ENCODE measurements around the gene CHPF.

Gene CHPF

DNA sequence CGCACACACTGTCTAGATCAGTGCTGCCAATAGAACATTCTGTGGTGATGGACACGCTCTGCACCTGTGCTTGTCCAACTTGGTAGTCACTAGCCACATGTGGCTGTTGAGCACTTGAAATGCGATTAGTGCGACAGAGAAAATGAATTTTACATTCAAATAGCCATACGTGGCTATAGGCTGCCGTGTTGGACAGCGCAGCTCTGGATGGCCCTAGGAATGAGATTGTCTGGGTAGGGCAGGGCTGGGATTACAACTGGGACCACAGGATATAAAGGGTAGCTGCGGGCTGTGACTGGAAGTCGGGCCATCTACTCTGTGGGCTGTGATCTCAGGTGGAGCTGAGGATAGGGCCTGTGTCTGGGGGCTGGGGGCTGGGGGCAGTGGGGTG is 24.1 kb downstream of the CHPF start:
- TF ChIP-seq, protein P1, sequence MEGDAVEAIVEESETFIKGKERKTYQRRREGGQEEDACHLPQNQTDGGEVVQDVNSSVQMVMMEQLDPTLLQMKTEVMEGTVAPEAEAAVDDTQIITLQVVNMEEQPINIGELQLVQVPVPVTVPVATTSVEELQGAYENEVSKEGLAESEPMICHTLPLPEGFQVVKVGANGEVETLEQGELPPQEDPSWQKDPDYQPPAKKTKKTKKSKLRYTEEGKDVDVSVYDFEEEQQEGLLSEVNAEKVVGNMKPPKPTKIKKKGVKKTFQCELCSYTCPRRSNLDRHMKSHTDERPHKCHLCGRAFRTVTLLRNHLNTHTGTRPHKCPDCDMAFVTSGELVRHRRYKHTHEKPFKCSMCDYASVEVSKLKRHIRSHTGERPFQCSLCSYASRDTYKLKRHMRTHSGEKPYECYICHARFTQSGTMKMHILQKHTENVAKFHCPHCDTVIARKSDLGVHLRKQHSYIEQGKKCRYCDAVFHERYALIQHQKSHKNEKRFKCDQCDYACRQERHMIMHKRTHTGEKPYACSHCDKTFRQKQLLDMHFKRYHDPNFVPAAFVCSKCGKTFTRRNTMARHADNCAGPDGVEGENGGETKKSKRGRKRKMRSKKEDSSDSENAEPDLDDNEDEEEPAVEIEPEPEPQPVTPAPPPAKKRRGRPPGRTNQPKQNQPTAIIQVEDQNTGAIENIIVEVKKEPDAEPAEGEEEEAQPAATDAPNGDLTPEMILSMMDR (IDR thresholded peaks at IDR 0.05; ENCODE audit: low read depth, low read length): no peak
- no peak for DNase-seq (ENCODE audit: low read depth in 2 of 2)
- no peak overlapping the region for H3K4me3 ChIP-seq (replicated peaks in 1 of 2; ENCODE audit: low read depth in 2 of 2, low read length in 2 of 2)

DNA sequence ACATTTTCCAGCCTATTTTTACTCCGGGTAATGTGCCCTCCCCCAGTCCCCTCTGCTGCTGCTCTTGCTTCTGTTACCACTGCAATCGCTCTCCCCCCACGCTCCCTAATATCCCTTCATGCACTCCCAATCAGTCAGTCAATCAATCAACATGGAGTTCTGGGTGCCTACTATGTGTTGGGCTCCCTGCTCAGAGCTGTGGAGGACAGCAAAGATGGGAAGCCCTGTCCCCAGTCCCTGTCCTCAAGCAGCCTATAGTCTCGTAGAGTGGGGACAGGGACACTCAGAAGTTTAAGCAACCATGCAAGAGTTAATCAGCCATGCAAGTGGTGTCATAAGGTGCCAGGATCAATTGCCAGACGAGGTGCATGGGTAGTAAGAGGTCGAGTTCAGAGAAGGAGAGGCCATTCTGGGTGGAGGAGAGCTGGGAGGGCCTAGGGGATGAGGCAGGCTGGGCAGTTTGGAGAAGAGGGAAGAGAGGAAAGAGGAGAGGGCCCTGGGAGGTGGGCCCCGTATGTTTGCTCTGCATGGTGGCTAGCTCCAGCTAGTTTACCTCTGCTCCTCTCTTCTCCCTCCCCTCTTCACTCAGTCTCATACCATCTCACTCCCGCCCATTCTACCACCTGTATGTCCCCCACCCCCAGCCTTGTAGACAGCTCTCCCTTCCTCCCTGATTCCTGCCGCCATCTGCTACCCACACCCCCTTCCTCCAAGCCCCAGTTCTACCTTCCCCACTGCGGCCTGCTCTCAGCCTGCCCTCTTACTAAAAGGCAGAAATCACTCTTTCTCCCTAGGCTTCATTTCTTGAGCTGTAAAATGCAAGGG is 25.4 kb downstream of the CHPF start:
- DNase-seq (ENCODE audit: low read depth in 2 of 2): no peak
- no peak overlapping the region for H3K4me3 ChIP-seq (replicated peaks in 1 of 2; ENCODE audit: low read depth in 2 of 2, low read length in 2 of 2)
- TF ChIP-seq, protein P1 (IDR thresholded peaks at IDR 0.05; ENCODE audit: low read depth, low read length): no peak

DNA sequence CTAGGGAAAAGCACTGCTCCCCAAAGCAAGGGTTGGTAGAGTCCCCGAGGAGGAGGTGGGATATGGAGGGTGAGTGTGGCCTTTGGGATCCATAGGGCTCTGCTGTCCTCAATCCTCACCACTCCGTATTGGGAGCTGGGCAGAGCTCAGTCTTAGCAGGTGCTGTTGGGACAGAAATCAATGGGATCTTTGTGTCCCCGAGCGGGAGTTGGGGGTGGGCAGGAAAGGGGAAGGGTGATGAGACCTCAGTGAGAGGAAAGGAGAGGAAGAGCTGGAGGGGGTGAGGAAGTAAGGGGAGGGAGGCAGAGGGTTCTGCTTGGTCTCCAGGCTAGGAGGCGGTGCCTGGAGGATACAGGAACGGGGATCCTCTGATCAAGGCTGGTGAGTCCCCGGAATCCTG is 26.7 kb downstream of the CHPF start:
- DNase-seq (ENCODE audit: low read depth in 2 of 2): no peak
- H3K4me3 ChIP-seq (replicated peaks in 1 of 2; ENCODE audit: low read depth in 2 of 2, low read length in 2 of 2): no peak overlapping the region
- TF ChIP-seq, protein P1 (IDR thresholded peaks at IDR 0.05; ENCODE audit: low read depth, low read length): no peak

DNA sequence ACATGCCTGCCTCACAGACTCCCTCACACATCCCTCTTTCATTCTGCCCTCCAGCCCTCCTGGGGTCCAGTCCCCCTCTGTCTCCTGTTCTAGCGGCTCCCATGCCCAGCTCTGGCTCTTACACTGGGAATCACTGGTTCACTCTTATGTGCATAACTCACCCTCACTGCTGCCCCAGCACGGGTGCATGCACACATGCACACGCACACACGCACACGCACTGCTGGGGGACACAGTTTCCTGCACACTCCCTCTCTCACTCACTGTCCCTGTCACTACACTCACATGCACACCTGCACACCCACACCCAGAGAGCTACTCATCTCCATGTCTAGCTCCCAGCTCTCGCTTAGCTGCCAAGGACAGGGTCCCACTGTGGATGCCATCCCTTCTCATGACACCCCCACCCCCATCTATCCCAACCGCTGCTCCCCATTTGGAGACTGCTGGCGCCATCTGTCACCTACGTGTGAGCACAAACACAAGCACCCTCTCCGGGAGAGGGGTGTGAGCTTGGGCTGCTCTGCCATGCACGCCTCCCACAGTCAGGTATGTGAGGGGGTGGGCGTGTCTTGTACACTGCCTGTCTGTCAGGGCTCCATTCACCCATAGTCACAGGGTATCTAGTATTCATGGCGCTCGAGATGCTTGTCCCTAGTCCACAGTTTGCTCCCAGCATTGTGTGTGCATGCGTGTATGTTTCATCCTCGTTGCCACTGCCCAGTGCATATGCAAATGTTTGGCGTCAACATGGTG is 27.6 kb downstream of the CHPF start:
- H3K4me3 ChIP-seq (replicated peaks in 1 of 2; ENCODE audit: low read depth in 2 of 2, low read length in 2 of 2): no peak overlapping the region
- no peak for DNase-seq (ENCODE audit: low read depth in 2 of 2)
- TF ChIP-seq, protein P1 (IDR thresholded peaks at IDR 0.05; ENCODE audit: low read depth, low read length): no peak

DNA sequence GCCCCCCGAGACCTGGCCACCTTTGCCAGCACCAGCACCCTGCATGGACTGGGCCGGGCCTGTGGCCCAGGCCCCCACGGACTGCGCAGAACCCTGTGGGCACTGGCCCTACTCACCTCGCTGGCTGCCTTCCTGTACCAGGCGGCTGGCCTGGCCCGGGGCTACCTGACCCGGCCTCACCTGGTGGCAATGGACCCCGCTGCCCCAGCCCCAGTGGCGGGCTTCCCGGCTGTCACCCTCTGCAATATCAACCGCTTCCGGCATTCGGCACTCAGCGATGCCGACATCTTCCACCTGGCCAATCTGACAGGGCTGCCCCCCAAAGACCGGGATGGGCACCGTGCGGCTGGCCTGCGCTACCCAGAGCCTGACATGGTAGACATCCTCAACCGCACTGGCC is 28.8 kb downstream of the CHPF start:
- TF ChIP-seq, protein P1 (IDR thresholded peaks at IDR 0.05; ENCODE audit: low read depth, low read length): no peak
- no peak for DNase-seq (ENCODE audit: low read depth in 2 of 2)
- no peak overlapping the region for H3K4me3 ChIP-seq (replicated peaks in 1 of 2; ENCODE audit: low read depth in 2 of 2, low read length in 2 of 2)

DNA sequence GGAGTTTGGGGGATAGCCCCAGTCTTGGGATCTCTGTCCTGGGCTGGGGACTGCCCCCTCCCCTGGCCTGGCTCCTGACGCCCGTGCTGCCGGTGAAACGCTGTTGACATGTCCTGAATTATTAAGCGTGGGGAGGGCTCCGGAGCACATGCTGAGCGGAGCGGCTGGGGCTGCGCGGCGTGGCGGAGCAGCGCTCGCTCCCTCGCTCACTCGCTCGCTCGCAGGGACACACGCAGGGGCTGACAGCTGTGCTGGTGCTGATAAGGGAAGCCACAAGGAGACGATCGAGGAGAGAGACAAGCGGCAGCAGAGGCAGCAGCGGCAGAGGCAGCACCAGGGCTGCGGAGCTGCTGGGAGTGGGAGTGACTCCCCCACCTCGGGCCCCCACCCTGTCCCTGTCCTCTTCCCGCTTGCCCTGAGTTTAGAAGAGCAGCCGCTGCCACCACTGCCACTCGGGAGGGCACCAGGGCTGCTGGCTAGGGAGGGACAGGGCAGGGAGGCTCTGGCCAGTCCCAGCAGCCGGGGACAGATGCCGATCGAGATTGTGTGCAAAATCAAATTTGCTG is 29.3 kb downstream of the CHPF start, which contains the start of gene ASIC4:
Gene ASIC4 (plus strand): TSS at position 287 of the 566 bp plus-strand sequence. CDS start 243 bp downstream, at position 530.
- no peak for DNase-seq (ENCODE audit: low read depth in 2 of 2)
- TF ChIP-seq, protein P1 (IDR thresholded peaks at IDR 0.05; ENCODE audit: low read depth, low read length): no peak
- H3K4me3 ChIP-seq (replicated peaks in 1 of 2; ENCODE audit: low read depth in 2 of 2, low read length in 2 of 2): no peak within 1 kb of the TSS
